GM11168 (cell line): ENCODE results near the gene PACSIN1.

Experiments
- in situ Hi-C: fragments of 300-500 bp; cut with MboI; formaldehyde crosslinking; loops from one replicate; pipeline ENCODE4 v1.12.0; 2022; ENCODE audit warnings: low sequenced_read_pairs; ENCODE audit not compliant: unreplicated experiment

Gene PACSIN1

GRCh38 chr6:34571388-34571787 lies 105.5 kb downstream of the PACSIN1 start:
- in situ Hi-C loops, result no loop called here

- in situ Hi-C loops, result no loop called here
Measured at GRCh38 chr6:34572021-34572420, 106.1 kb downstream of the PACSIN1 start.

- in situ Hi-C loops, result no loop called here
Measured at GRCh38 chr6:34572585-34572984, 106.7 kb downstream of the PACSIN1 start.

GRCh38 chr6:34573567-34574183 lies 107.8 kb downstream of the PACSIN1 start:
- in situ Hi-C loops, result no loop called here

GRCh38 chr6:34574647-34575293 lies 108.9 kb downstream of the PACSIN1 start:
- in situ Hi-C loops, result no loop called here

- in situ Hi-C loops, result no loop called here
Measured at GRCh38 chr6:34575326-34575725, 109.5 kb downstream of the PACSIN1 start.

GRCh38 chr6:34576286-34576955 lies 110.5 kb downstream of the PACSIN1 start:
- in situ Hi-C loops, result no loop called here

GRCh38 chr6:34578445-34579262 lies 112.8 kb downstream of the PACSIN1 start:
- in situ Hi-C loops, result no loop called here

GRCh38 chr6:34580707-34581560 lies 115.1 kb downstream of the PACSIN1 start:
- in situ Hi-C loops, result no loop called here

- in situ Hi-C loops, result no loop called here
Measured at GRCh38 chr6:34581561-34581920, 115.7 kb downstream of the PACSIN1 start.

- in situ Hi-C loops, result no loop called here
Measured at GRCh38 chr6:34583461-34583860, 117.6 kb downstream of the PACSIN1 start.

GRCh38 chr6:34583861-34584604 lies 118.2 kb downstream of the PACSIN1 start:
- in situ Hi-C loops, result no loop called here

GRCh38 chr6:34584694-34585093 lies 118.8 kb downstream of the PACSIN1 start:
- in situ Hi-C loops, result no loop called here
